ENCODE data around the gene C12orf76. TPM values are rescaled to one million over a fixed set of nuclear protein-coding genes. Genes with fewer than 3 reads are reported as not detected.

The C12orf76 gene
- polyA plus RNA-seq, 1 of the 3 experiments (the other 2 are of a cell fraction): 29.2 TPM

GRCh38 chr12:110029290-110029815 lies 19.0 kb downstream of the C12orf76 start (continued):
- TF ChIP-seq IRF3 (IDR thresholded peaks at IDR 0.05; ENCODE audit: low read depth, low read length) (no peak), SMC3 (IDR thresholded peaks at IDR 0.05; ENCODE audit: low read depth, low read length) (no peak), RFX5 (IDR thresholded peaks at IDR 0.05; ENCODE audit: low read length) (no peak)

GRCh38 chr12:110028323-110028722 lies 20.0 kb downstream of the C12orf76 start:
- CTCF ChIA-PET: interaction anchor here (1.3 kb wide), 1 partner anchor 10 kb away, joined by 5 read pairs; no protein-coding TSS in a partner anchor
- peaks cover 30 to 53% of the 10 kb centered on the region in 2 experiments for H3K36me3 ChIP-seq (replicated peaks in 1 of 2; ENCODE audit: control insufficient read depth in 1 of 2, insufficient read depth in 2 of 2, low read length in 1 of 2)
- POLR2A ChIA-PET: interaction anchor here (0.6 kb wide), 1 partner anchor 329 kb away, joined by 3 read pairs; no protein-coding TSS in a partner anchor

More at GRCh38 chr12:110028323-110028722, 20.0 kb downstream of the C12orf76 start:
- Histone ChIP-seq H3K4me3 (ENCODE audit: low read depth in 2 of 2, low read length in 1 of 2) (no peak overlapping the region), H3F3A (replicated peaks; ENCODE audit: insufficient read depth) (peaks cover 33% of the 10 kb centered on the region), H2AFZ (ENCODE audit: low read depth) (no peak overlapping the region), H3K4me2 (no peak overlapping the region), H3K4me1 (ENCODE audit: control insufficient read depth in 1 of 2, insufficient read depth in 2 of 2, low read depth in 1 of 2, low read length in 1 of 2) (peaks cover 8 to 20% of the 10 kb centered on the region in 2 experiments), H3K9me3 (no peaks in the 10 kb centered on the region), H4K20me1 (ENCODE audit: insufficient read depth) (peaks cover 9% of the 10 kb centered on the region; the same call in 1 of the 2 replicates), H3K9ac (no peak overlapping the region), H3K9me2 (no peaks in the 10 kb centered on the region), H3K27ac (ENCODE audit: low read depth in 2 of 2, low read length in 1 of 2) (no peak overlapping the region), H3K27me3 (ENCODE audit: insufficient read depth) (no peaks in the 10 kb centered on the region), H3K79me2 (ENCODE audit: insufficient read depth) (no peaks in the 10 kb centered on the region)
- 91% methylated on average over 6 of the region's 6 CpGs for WGBS (ENCODE audit: low lambda C conversion rate)
- DNase-seq: no peak
- no peak for TF ChIP-seq EZH2phosphoT487 (IDR thresholded peaks at IDR 0.05; ENCODE audit: borderline replicate concordance, low read depth)
- TF ChIP-seq GATA2 (CRISPR knock-in tag; IDR thresholded peaks at IDR 0.05): no peak
- TF ChIP-seq FOXM1 (IDR thresholded peaks at IDR 0.05; ENCODE audit: low read depth): no peak
- TF ChIP-seq USF2 (IDR thresholded peaks at IDR 0.05; ENCODE audit: borderline replicate concordance, low read depth, low read length): no peak
- TF ChIP-seq TAF1 (IDR thresholded peaks at IDR 0.05; ENCODE audit: borderline replicate concordance, low read depth, low read length): no peak
- no peak for TF ChIP-seq IRF3 (IDR thresholded peaks at IDR 0.05; ENCODE audit: low read depth, low read length)
- no peak for TF ChIP-seq REST (IDR thresholded peaks at IDR 0.05; ENCODE audit: low read depth, low read length)
- TF ChIP-seq RCOR1 (IDR thresholded peaks at IDR 0.05; ENCODE audit: low read length): no peak
- no peak for TF ChIP-seq ELF1 (IDR thresholded peaks at IDR 0.05)
- no peak for TF ChIP-seq MXI1 (IDR thresholded peaks at IDR 0.05; ENCODE audit: low read depth, low read length)
- TF ChIP-seq USF1 (IDR thresholded peaks at IDR 0.05; ENCODE audit: borderline replicate concordance, low read depth): no peak
- no peak for TF ChIP-seq MAX (IDR thresholded peaks at IDR 0.05; ENCODE audit: low read depth)
- TF ChIP-seq RXRA (IDR thresholded peaks at IDR 0.05; ENCODE audit: borderline replicate concordance, low read depth): no peak
- no peak for TF ChIP-seq JUND (IDR thresholded peaks at IDR 0.05)
